K562 (cell line): ENCODE data around the gene SMARCC1. TPM values are rescaled to one million over a fixed set of nuclear protein-coding genes. Genes with fewer than 3 reads are reported as not detected.
A peak's percentile ranks its signal among the peaks of the same experiment; 100 is the strongest.

Source experiments
- ATF1 ChIP-seq, 2 experiments: fragments of 450-650 bp in 1 of 2; IDR thresholded peaks; 2 replicates each; pipeline ENCODE4 v1.6.1; 2016; ENCODE audit warnings: missing compliant biosample characterization in 1 of 2, missing genetic modification characterization in 1 of 2
- CGGBP1 ChIP-seq: fragments of 250-450 bp; sonication (Bioruptor Pico); IDR thresholded peaks from 2 replicates; pipeline ENCODE4 v1.9.0; 2021; ENCODE audit warnings: mild to moderate bottlenecking
- FOXK2 ChIP-seq, 2 experiments: fragments of 450-650 bp; IDR thresholded peaks in 1 of 2; conservative IDR thresholded peaks in 1 of 2; 2 replicates each; pipeline ENCODE4 v1.6.1; 2016; ENCODE audit warnings: low read depth in 2 of 2, mild to moderate bottlenecking in 1 of 2
- GATA2 ChIP-seq: sonication (generic); formaldehyde crosslinking; IDR thresholded peaks from 2 replicates; pipeline ENCODE4 v1.4.0; 2020; ENCODE audit warnings: mild to moderate bottlenecking, missing genetic modification reagents
- HCFC1 ChIP-seq: IDR thresholded peaks from 2 replicates; pipeline ENCODE4 v1.6.1; 2012; ENCODE audit warnings: low read depth, low read length, improper control_type of control experiment
- MYC ChIP-seq, 2 experiments: fragments of 250-450 bp in 1 of 2; sonication (Bioruptor Pico) in 1 of 2; IDR thresholded peaks; 2 replicates each; pipeline versions ENCODE4 v1.5.1 to v1.6.1; 2012 to 2021; ENCODE audit warnings: low read depth in 2 of 2, borderline replicate concordance in 1 of 2, improper control_type of control experiment in 1 of 2, low read length in 1 of 2, mild to moderate bottlenecking in 1 of 2, moderate library complexity in 1 of 2
- NEUROD1 ChIP-seq: fragments of 150-350 bp; IDR thresholded peaks from 2 replicates; pipeline ENCODE4 v1.6.1; 2014; ENCODE audit warnings: borderline replicate concordance, low read length, low read depth; ENCODE audit not compliant: partially characterized antibody
- PTRF ChIP-seq: fragments of 450-650 bp; IDR thresholded peaks from 2 replicates; pipeline ENCODE4 v1.6.1; 2016; ENCODE audit warnings: mild to moderate bottlenecking, missing genetic modification characterization, missing compliant biosample characterization
- RBM25 ChIP-seq: fragments of 200-400 bp; formaldehyde crosslinking; IDR thresholded peaks from 2 replicates; pipeline ENCODE4 v1.6.1; 2018; ENCODE audit warnings: low read length, low read depth, moderate library complexity; ENCODE audit not compliant: severe bottlenecking
- SMC3 ChIP-seq: conservative IDR thresholded peaks from 2 replicates; pipeline ENCODE4 v1.6.1; 2011; ENCODE audit warnings: low read depth, low read length, improper control_type of control experiment; ENCODE audit not compliant: insufficient read depth
- SP2 ChIP-seq: IDR thresholded peaks from 2 replicates; pipeline ENCODE4 v1.6.1; 2011; ENCODE audit warnings: mild to moderate bottlenecking, low read depth, low read length, moderate library complexity; ENCODE audit not compliant: poor library complexity, severe bottlenecking; ENCODE audit errors: extremely low read depth
- TRIM24 ChIP-seq, 2 experiments: fragments of 450-650 bp; IDR thresholded peaks; 2 replicates each; pipeline ENCODE4 v1.6.1; 2016
- ZBTB1 ChIP-seq: sonication (generic); formaldehyde crosslinking; IDR thresholded peaks from 2 replicates; pipeline ENCODE4 v1.8.1; 2023; ENCODE audit warnings: missing genetic modification reagents, low read depth, mild to moderate bottlenecking, borderline replicate concordance
- ZBTB11 ChIP-seq, 3 experiments: fragments of 200-800 bp in 1 of 3; fragments of 250-450 bp in 1 of 3; fragments of 450-650 bp in 1 of 3; sonication (Bioruptor Pico) in 1 of 3; sonication (Bioruptor generic) in 1 of 3; formaldehyde crosslinking in 1 of 3; IDR thresholded peaks; 2 replicates each; pipeline versions ENCODE4 v1.6.1 to v1.8.0; 2016 to 2022; ENCODE audit warnings: mild to moderate bottlenecking in 2 of 3, missing genetic modification characterization in 2 of 3, missing compliant biosample characterization in 1 of 3, moderate library complexity in 1 of 3
- ZFP36 ChIP-seq: fragments of 150-350 bp; IDR thresholded peaks from 2 replicates; pipeline ENCODE4 v1.6.1; 2018; ENCODE audit warnings: low read length, low read depth; ENCODE audit not compliant: partially characterized antibody
- polyA plus RNA-seq, 8 experiments: library from polyadenylated mRNA; depleted of rRNA in 4 of 8; stranded (reverse) in 5 of 8; unstranded in 3 of 8; fragments of >200 nt; fragmentation: Nextera tagmentation in 2 of 8; fragmentation: Illumina TruSeq in 1 of 8; extraction: Ambion mirVana in 2 of 8; extraction: Trizol in 1 of 8; gene quantifications; 2 replicates each; pipeline versions ENCODE4 v1.2.1 to v1.2.3, GENCODE V29; 2011 to 2014; ENCODE audit warnings: inconsistent platforms in 1 of 8, missing spikeins in 1 of 8
- total RNA-seq, 7 experiments: library from RNA; depleted of rRNA in 6 of 7; stranded (reverse); fragments of >200 nt in 6 of 7; fragmentation: Illumina TruSeq in 2 of 7; extraction: Trizol in 2 of 7; gene quantifications; 2 replicates each; pipeline versions ENCODE4 v1.2.1 to v1.2.3, GENCODE V29; 2011 to 2021; ENCODE audit warnings: low replicate concordance in 1 of 7
- TF ChIP-seq, protein P1 (sequence below): sonication (generic); formaldehyde crosslinking; IDR thresholded peaks from 2 replicates; pipeline ENCODE4 v1.8.1; 2023; ENCODE audit warnings: mild to moderate bottlenecking, missing genetic modification reagents
- TF ChIP-seq, protein P2 (sequence below): fragments of 450-650 bp; IDR thresholded peaks from 2 replicates; pipeline ENCODE4 v1.6.1; 2016; ENCODE audit warnings: low read depth, mild to moderate bottlenecking, moderate library complexity
- TF ChIP-seq, protein P3 (sequence below): sonication (generic); formaldehyde crosslinking; IDR thresholded peaks from 2 replicates; pipeline ENCODE4 v1.9.0; 2022; ENCODE audit warnings: mild to moderate bottlenecking, missing genetic modification reagents

The SMARCC1 gene
- total and polyA plus RNA-seq, 9 of the 15 experiments (the other 6 are each of a cell fraction or from before 2014, with no cell fraction given): 20.7 to 199 (median 66.0) TPM

DNA sequence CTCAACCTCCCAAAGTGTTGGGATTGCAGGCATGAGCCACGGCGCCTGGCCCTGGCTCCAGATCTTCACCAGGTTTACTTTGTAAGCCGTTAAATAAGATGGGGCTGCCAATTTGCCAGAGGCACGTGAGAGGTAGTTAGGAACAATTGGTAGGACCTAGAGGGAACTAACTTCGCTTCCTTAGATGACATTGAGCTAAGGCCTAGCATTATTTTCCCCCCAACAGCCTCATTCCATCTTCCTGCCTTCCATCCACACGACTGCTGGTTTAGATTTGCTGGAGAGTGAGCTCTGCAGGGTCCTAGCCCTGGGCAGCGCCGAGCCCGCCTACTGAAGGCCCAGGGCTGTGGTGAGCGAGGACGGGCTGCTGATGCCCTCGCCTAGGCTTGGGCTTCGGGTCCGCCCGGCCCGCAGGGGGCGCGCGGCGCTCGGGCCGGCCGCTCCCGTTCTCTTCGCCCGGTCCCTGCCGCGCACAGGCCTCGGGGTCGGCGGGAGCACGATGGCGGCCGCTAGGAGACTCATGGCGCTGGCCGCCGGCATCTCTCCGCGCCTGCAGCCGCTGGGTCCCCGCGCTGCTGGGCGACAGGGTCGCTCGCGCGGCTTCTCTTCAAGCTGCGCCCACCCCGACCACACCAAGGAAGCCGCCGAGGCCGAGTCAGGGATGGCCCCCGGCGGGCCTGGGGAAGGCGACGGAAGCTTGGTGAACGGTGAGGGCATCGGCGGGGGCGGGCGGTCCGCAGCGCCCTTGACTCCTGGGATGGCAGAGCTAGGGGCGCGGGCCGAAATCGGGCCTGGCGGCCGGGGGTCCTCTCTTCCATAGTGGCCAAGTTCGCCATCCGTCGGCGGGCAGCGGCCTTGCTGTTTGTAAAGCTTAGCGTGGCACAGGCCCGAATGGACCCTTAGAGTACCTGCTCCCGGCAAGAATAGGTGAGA lies 43.1 kb upstream of the SMARCC1 start (continued):
- TF ChIP-seq HCFC1 (peak; percentile 83), TRIM24 (IDR thresholded peaks at IDR 0.05) (peak in 1 of 2 experiments; percentile 6; a peak in 1 of 4 replicates), NEUROD1 (peak; percentile 70), FOXK2 (conservative IDR thresholded peaks at IDR 0.05 in 1 of 2, IDR thresholded peaks at IDR 0.05 in 1 of 2; ENCODE audit: low read depth in 2 of 2) (no peak), ZBTB1 (CRISPR knock-in tag) (0 out of 2 replicates have a peak, but pooled peaks have one; percentile 74), MYC (IDR thresholded peaks at IDR 0.05; ENCODE audit: low read depth, low read length) (peak; percentile 98), MYC (CRISPR knock-in tag; IDR thresholded peaks at IDR 0.05; ENCODE audit: borderline replicate concordance, low read depth) (peak; percentile 64; the same call in 1 of the 2 replicates), SMC3 (peak; percentile 81), ATF1 (CRISPR knock-in tag; IDR thresholded peaks at IDR 0.05) (no peak), ATF1 (tag; IDR thresholded peaks at IDR 0.05) (peak; percentile 77), PTRF (tag) (no peak), CGGBP1 (no peak), RBM25 (peak; percentile 61), ZFP36 (peak; percentile 18), ZBTB11 (CRISPR knock-in tag; IDR thresholded peaks at IDR 0.05) (peak in 1 of 3 experiments; percentile 68; a peak in 2 of 6 replicates), GATA2 (no peak), SP2 (peak; percentile 92)
- TF ChIP-seq, protein P1, sequence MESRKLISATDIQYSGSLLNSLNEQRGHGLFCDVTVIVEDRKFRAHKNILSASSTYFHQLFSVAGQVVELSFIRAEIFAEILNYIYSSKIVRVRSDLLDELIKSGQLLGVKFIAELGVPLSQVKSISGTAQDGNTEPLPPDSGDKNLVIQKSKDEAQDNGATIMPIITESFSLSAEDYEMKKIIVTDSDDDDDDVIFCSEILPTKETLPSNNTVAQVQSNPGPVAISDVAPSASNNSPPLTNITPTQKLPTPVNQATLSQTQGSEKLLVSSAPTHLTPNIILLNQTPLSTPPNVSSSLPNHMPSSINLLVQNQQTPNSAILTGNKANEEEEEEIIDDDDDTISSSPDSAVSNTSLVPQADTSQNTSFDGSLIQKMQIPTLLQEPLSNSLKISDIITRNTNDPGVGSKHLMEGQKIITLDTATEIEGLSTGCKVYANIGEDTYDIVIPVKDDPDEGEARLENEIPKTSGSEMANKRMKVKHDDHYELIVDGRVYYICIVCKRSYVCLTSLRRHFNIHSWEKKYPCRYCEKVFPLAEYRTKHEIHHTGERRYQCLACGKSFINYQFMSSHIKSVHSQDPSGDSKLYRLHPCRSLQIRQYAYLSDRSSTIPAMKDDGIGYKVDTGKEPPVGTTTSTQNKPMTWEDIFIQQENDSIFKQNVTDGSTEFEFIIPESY: peak; percentile 73
- TF ChIP-seq, protein P2, sequence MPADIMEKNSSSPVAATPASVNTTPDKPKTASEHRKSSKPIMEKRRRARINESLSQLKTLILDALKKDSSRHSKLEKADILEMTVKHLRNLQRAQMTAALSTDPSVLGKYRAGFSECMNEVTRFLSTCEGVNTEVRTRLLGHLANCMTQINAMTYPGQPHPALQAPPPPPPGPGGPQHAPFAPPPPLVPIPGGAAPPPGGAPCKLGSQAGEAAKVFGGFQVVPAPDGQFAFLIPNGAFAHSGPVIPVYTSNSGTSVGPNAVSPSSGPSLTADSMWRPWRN: no peak
- TF ChIP-seq, protein P3, sequence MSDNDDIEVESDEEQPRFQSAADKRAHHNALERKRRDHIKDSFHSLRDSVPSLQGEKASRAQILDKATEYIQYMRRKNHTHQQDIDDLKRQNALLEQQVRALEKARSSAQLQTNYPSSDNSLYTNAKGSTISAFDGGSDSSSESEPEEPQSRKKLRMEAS (CRISPR knock-in tag): peak; percentile 82
